Left colon (tissue), 2 donors: Measurements from ENCODE around the gene MYMK. TPM values are rescaled to one million over a fixed set of nuclear protein-coding genes. Genes with fewer than 3 reads are reported as not detected.
A peak's percentile ranks its signal among the peaks of the same experiment; 100 is the strongest.

ENCODE experiments used
- ATAC-seq: fragments of 200-7000 bp; cut with Tn5 transposase; one replicate; pipeline ENCODE4 v1.9.1; 2020; ENCODE audit warnings: mild to moderate bottlenecking, moderate library complexity
- DNase-seq, 2 donors: peaks; one replicate each; pipeline ENCODE4 v3.0.0-alpha.2; 2020
- intact Hi-C, 2 donors: fragments of 100-400 bp; cut with DNase I in 1 of 2; cut with micrococcal nuclease in 1 of 2; formaldehyde crosslinking; loops; one replicate each; pipeline versions ENCODE4 v1.11.2 to v1.14.0; 2022; cut with DNase I, micrococcal nuclease
- total RNA-seq, 2 donors: library from RNA; stranded (reverse); fragmentation: NEBNext Ultra II Directional; extraction: Animal tissue kit (Norgen Biotek cat#: 25700); gene quantifications; one replicate each; pipeline ENCODE4 v1.2.1, GENCODE V29; 2021
- donor health status: DM: no; HTN: no; CAD: no.
- donor health status: DM: yes; HTN: yes; CAD: no.

MYMK gene
- total RNA-seq, 2 donors from 2014 or later, result not detected

DNA sequence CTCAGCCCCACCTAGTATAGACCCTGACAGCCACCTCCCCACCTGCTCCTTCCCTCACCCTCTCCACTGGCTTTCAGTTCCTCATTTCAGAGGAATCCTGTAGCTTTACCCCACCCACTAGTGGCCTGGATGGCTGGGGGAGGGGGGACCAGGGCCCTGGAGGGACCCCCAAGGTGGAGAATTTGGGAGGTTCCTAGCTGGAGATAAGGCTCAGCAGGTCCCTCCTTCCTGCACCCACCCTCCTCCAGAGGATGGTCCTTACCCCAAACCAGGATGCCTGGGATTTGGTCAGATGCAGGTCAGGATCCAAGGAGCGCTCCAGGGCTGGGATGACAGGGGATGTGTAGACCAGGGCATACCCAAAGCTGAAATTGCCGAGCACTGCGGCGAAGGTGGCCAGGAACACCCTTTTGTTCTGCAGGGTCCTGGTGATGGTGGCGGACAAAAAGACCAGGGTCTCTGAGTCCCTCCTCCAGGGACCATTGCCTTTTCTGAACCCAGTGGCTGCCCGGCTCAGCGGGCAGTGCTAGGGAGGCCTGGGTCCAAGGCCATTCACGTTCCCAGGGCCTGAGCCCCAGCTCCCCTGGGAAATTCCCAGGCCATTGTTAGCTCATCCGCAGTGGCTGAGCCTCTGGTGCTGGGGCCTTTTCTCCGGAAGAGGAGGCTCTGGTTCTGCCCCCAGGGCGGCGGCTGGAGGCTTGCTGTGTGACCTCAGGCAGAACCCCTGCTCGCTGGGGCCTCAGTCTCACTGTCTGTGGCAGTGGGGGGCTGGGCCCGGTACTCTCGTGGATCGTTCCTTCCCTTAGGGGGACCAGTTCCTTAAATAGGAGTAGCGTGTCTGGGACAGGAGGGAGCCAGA lies 46.5 kb downstream of the MYMK start:
- ATAC-seq (peak; percentile 13), DNase-seq (no peak)
- intact Hi-C loops, result no loop called here

GRCh38 chr9:133477461-133477860 lies 47.3 kb downstream of the MYMK start:
- DNase-seq (no peak), ATAC-seq (no peak)
- intact Hi-C loops, result no loop called here

- DNase-seq, result no peak
- intact Hi-C loops, result no loop called here
- ATAC-seq, result no peak
Measured at GRCh38 chr9:133476941-133477340, 47.8 kb downstream of the MYMK start.

DNA sequence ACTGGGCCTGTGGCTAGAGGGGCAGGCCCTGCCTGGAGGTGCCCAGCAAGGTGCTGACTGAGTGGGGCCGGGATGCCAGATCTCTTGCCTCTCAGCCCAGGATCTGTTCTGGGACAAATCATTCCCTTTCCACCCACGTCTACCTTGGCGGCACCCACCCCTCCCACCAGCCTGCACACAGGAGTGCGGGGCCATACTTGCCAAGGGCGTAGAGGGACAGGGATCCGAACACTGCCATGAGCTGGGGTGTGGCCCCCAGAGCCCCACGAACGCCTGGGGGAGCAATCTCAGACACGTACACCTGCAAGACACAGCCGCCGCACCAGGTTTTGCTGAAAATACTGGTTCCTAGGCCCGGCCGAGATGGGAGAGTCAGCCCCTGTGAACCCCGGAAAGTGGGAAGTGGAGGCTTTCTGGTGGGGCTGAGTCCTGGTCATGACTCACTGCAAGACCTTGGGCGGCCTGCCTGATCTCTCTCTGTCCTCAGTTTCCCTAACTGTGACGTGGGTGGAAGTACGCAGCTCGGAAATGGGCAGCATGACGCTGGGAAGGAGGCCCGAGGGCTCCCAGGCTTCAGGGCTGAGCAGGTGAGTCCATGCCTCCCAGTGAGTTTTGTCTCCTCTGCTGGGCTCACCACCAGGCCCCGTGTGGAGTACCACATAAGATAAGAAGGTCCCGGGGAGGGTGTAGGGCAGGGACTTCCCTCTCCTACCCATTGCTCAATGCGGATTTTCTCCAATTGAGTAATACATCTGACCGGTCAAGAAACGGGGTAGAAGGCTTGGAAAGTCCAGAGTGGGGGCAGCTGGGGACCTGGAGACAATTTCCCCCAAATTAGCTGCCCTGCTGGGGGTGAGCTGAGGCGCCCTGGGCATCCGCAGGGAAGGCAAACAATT lies 48.5 kb downstream of the MYMK start:
- ATAC-seq, result no peak
- intact Hi-C loops, result no loop called here
- no peak for DNase-seq

GRCh38 chr9:133475292-133476012 lies 49.3 kb downstream of the MYMK start:
- no peak for ATAC-seq
- no peak for DNase-seq
- intact Hi-C loops, result no loop called here

DNA sequence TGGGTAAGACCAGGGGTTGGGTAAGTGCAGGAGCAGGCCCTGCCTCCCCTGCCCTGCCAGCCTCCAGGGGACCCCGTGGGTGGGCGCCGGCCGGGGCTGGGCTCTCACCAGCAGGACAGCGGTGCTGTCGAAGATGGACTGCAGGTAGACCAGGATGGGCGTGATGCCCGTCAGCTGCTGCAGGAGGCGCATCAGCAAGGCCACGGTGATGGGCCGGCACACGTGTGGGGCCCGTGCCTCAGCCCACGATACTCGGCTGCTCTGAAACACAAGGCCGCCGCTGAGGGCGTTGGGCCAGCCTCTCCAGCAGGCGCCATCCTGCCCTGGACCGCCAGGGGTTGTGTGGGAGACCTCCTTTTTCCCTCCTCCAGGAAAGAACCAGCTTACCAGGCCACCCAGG lies 49.9 kb downstream of the MYMK start:
- ATAC-seq (no peak), DNase-seq (no peak)
- intact Hi-C loops, result no loop called here

DNA sequence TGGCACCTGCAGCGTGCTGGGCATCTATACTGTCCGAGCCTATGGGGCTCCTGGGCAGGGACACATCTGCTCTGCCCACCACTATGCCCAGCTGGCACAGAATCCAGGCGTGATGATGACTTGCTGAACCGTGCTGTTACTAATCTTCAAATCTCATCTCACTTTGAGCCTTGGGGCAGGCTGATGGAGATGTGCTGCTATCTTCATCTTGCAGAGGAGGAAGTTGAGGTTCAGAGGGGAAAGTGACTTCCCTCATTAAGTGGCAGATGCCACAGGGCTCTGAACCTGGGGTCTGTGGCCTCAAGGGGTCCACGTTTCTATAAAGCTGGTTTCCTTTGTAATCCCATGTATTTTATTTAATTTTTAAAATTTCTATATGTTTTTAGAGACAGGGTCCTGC lies 50.5 kb downstream of the MYMK start:
- intact Hi-C loops, result no loop called here
- ATAC-seq, result no peak
- no peak for DNase-seq

DNA sequence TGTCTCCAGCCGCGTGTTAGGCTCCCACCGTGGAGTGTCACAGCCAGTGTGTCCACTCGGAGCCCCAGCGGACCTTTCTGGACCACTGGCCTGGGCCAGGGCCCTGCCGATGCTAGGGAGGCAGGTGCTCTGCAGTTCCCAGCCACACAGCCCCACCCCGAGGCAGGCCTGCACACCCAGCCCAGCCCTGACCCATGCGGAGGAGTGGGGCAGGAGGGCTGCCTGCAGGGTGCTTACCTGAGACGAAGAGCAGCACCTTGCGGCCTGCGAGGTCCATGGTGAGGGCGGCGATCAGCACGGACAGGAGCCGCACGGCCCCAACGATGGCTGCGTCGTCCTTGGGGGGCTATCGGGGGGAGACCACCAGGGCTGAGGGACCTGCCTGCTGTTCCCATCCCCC lies 51.0 kb downstream of the MYMK start:
- ATAC-seq (no peak), DNase-seq (no peak)
- intact Hi-C loops, result no loop called here

- DNase-seq, result no peak
- no peak for ATAC-seq
- intact Hi-C loops, result no loop called here
Measured at GRCh38 chr9:133472753-133473378, 51.9 kb downstream of the MYMK start.

- DNase-seq (no peak), ATAC-seq (peak; percentile 1)
- intact Hi-C loops, result no loop called here
Measured at GRCh38 chr9:133472277-133472645, 52.5 kb downstream of the MYMK start.

DNA sequence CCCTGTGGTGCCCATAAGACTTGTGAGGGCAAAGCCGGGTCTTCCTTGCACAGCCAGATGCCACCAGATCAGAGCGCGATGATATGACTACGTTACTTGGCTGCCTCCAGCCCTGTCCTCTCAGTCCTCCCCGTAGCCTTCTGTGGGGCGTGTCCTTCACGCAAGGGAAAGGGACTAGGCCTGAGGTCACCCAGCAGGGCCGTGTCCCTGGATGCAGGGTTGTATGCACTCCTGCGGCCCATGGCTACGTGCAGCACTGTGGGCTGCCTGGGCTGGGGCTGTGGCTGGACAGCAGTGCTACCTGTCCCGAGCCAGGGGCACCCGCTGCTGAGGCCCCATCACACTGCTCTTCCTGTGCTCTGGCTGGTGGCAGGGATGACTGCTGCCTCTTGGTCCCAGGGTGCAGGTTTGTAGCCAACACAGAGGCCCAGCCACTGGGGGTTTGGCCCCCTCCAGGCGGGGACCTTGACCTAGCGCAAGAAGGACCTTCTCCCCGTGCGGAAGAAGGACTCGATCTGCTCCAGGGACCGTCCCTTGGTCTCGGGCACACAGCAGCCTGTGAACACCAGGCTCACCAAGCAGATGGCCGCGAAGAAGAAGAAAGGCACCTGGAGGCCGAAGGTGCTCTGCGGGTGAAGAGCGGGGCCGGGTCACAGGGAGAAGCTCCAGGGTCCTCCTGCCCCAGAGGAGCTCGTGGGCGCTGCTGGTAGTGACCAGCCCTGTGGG lies 53.0 kb downstream of the MYMK start:
- ATAC-seq (peak; percentile 62), DNase-seq (peak; percentile 54 to 57)
- intact Hi-C loops, result no loop called here

GRCh38 chr9:133470988-133471387 lies 53.8 kb downstream of the MYMK start:
- ATAC-seq, result peak; percentile 36
- intact Hi-C loops, result no loop called here
- no peak for DNase-seq

- DNase-seq (no peak), ATAC-seq (peak; percentile 41)
- intact Hi-C loops, result no loop called here
Measured at GRCh38 chr9:133470427-133470924, 54.3 kb downstream of the MYMK start.

- DNase-seq (no peak), ATAC-seq (no peak)
- intact Hi-C loops, result no loop called here
Measured at GRCh38 chr9:133468777-133469421, 55.9 kb downstream of the MYMK start.

- ATAC-seq, result no peak
- intact Hi-C loops, result no loop called here
Measured at GRCh38 chr9:133468374-133468773, 56.4 kb downstream of the MYMK start.

GRCh38 chr9:133467101-133467500 lies 57.7 kb downstream of the MYMK start:
- DNase-seq (no peak), ATAC-seq (no peak)
- intact Hi-C loops, result no loop called here

More at GRCh38 chr9:133468374-133468773, 56.4 kb downstream of the MYMK start:
- DNase-seq, result no peak

DNA sequence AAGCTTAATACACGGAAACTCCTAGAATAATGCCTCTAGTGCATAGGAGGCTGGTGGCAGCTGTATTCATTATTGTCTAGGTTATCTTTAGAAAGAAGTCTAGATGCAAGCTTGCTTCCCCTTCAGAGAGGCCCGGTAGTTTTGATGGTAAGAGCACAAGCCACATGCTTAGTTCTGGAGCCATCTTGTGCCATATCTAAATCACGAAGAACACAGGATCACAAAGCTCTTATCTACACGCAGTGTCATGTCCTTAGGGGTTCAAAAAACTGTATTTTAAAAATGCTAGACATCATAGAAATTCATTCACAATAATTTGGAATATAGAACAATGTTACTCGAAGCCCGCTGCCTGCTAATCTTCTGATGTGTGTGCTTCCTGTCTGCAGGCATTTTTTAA lies 58.8 kb downstream of the MYMK start:
- intact Hi-C loops, result no loop called here
- DNase-seq (no peak), ATAC-seq (no peak)

- intact Hi-C loops, result no loop called here
- DNase-seq (no peak), ATAC-seq (no peak)
Measured at GRCh38 chr9:133464638-133465037, 60.1 kb downstream of the MYMK start.
